ENCODE measurements around the gene ARCN1. TPM values are rescaled to one million over a fixed set of nuclear protein-coding genes. Genes with fewer than 3 reads are reported as not detected.

ARCN1 gene
- total and polyA plus RNA-seq, 7 donors: 49.4 to 76.3 (median 60.8) TPM

- Histone ChIP-seq H3K27me3 (ENCODE audit: insufficient read depth in 3 of 3, low read length in 2 of 3) (no peaks in the 10 kb centered on the region), H3K36me3 (ENCODE audit: insufficient read depth in 1 of 2, low read depth in 1 of 2) (peaks cover 0 to 5% of the 10 kb centered on the region in 2 donors), H3K27ac (peak overlapping the region; percentile 80), H3K9me3 (no peaks in the 10 kb centered on the region), H3K4me1 (peaks cover 9% of the 10 kb centered on the region), H3K4me3 (peak overlapping the region; percentile 91)
- intact Hi-C loops (cut with DNase I): loop anchor here (2.0 to 5.0 kb wide), 2 partner anchors 37 kb away; partner anchors contain the start of gene IFT46 (in 1 of the 2)
- TF ChIP-seq CTCF (IDR thresholded peaks at IDR 0.05): no peak
- peak; percentile 26 to 53 (median 38) for ATAC-seq
- WGBS, 3 donors: 1 to 3% (median 1%) methylated on average over 28 to 31 of the region's 31 CpGs
- DNase-seq: no peak
Observed at GRCh38 chr11:118530180-118530682, 42.0 kb upstream of the ARCN1 start.

GRCh38 chr11:118530683-118531596 lies 41.3 kb upstream of the ARCN1 start, which contains the start of gene TMEM25:
Gene TMEM25 (plus strand): TSS chr11:118531192. CDS start chr11:118531802, 610 bp downstream.
- no peaks in the 10 kb centered on the region for H3K27me3 ChIP-seq (ENCODE audit: insufficient read depth in 3 of 3, low read length in 2 of 3)
- peak within 1 kb of the TSS; percentile 80 for H3K27ac ChIP-seq
- TF ChIP-seq CTCF (IDR thresholded peaks at IDR 0.05): no peak
- DNase-seq: peak; percentile 73 to 82
- intact Hi-C loops (cut with DNase I): loop anchor here (2.0 to 5.0 kb wide), 2 partner anchors 36 kb away; partner anchors contain the start of gene IFT46 (in 1 of the 2)
- H3K4me3 ChIP-seq: peak within 1 kb of the TSS; percentile 91
- peaks cover 9% of the 10 kb centered on the region for H3K4me1 ChIP-seq
- peak; percentile 82 to 90 (median 84) for ATAC-seq
- no peaks in the 10 kb centered on the region for H3K9me3 ChIP-seq
- 2 to 4% (median 3%) methylated on average over 65 to 94 of the region's 94 CpGs for WGBS, 3 donors
- peaks cover 0 to 5% of the 10 kb centered on the region in 2 donors for H3K36me3 ChIP-seq (ENCODE audit: insufficient read depth in 1 of 2, low read depth in 1 of 2)

GRCh38 chr11:118531597-118532084 lies 40.6 kb upstream of the ARCN1 start:
- Histone ChIP-seq H3K27me3 (ENCODE audit: insufficient read depth in 3 of 3, low read length in 2 of 3) (no peaks in the 10 kb centered on the region), H3K4me1 (peaks cover 9% of the 10 kb centered on the region), H3K27ac (peak overlapping the region; percentile 80), H3K36me3 (ENCODE audit: insufficient read depth in 1 of 2, low read depth in 1 of 2) (peaks cover 0 to 5% of the 10 kb centered on the region in 2 donors), H3K4me3 (peak overlapping the region; percentile 91), H3K9me3 (no peaks in the 10 kb centered on the region)
- DNase-seq (no peak), ATAC-seq (no peak)
- intact Hi-C loops (cut with DNase I): loop anchor here (2.0 to 5.0 kb wide), 2 partner anchors 35 to 36 kb away; partner anchors contain the start of gene IFT46 (in 1 of the 2)
- TF ChIP-seq CTCF (IDR thresholded peaks at IDR 0.05): no peak
- 33 to 46% (median 42%) methylated on average over 12 of the region's 12 CpGs for WGBS, 3 donors

GRCh38 chr11:118532091-118532490 lies 40.1 kb upstream of the ARCN1 start:
- peaks cover 0 to 5% of the 10 kb centered on the region in 2 donors for H3K36me3 ChIP-seq (ENCODE audit: insufficient read depth in 1 of 2, low read depth in 1 of 2)
- no peak for TF ChIP-seq CTCF (IDR thresholded peaks at IDR 0.05)
- no peak overlapping the region for H3K27ac ChIP-seq
- H3K4me3 ChIP-seq: no peak overlapping the region
- DNase-seq (no peak), ATAC-seq (no peak)
- peaks cover 9% of the 10 kb centered on the region for H3K4me1 ChIP-seq
- no peaks in the 10 kb centered on the region for H3K9me3 ChIP-seq
- no peaks in the 10 kb centered on the region for H3K27me3 ChIP-seq (ENCODE audit: insufficient read depth in 3 of 3, low read length in 2 of 3)
- intact Hi-C loops (cut with DNase I): loop anchor here in 1 of 2 donors (5.0 kb wide), 1 partner anchor 35 kb away; the partner anchor contains the start of gene IFT46
- 66 to 81% (median 80%) methylated on average over 10 of the region's 10 CpGs for WGBS, 3 donors
